GM18511 (cell line): ENCODE measurements around the gene HOATZ.
A peak's percentile ranks its signal among the peaks of the same experiment; 100 is the strongest.

Experiments
- ATAC-seq: cut with Tn5 transposase; IDR thresholded peaks from one replicate; pipeline ENCODE4 v1.9.1; 2021; ENCODE audit warnings: mild to moderate bottlenecking, moderate library complexity; ENCODE audit not compliant: unreplicated experiment

HOATZ gene

GRCh38 chr11:111521135-111521534, 6.6 kb downstream of the HOATZ start:
- ATAC-seq: no peak

DNA sequence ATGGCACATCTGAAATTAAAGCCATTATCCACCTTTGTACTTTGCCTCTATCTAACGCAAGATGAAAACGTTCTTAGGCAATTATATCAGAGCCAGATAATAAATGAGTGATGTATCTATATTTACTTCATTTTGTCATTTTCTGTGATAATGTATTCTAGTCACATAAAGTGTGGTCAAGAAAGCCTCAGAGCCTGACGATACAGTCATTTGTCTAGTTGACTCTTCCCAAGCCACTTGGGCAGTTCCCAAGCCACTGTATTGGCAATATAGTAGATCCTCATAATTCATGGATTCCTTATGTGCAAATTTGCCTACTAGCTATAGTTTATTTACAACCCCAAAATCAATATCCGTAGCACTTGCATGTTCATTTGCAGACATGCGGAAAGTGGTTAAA, 7.8 kb downstream of the HOATZ start:
- ATAC-seq: no peak

GRCh38 chr11:111523343-111523742, 8.8 kb downstream of the HOATZ start:
- no peak for ATAC-seq

DNA sequence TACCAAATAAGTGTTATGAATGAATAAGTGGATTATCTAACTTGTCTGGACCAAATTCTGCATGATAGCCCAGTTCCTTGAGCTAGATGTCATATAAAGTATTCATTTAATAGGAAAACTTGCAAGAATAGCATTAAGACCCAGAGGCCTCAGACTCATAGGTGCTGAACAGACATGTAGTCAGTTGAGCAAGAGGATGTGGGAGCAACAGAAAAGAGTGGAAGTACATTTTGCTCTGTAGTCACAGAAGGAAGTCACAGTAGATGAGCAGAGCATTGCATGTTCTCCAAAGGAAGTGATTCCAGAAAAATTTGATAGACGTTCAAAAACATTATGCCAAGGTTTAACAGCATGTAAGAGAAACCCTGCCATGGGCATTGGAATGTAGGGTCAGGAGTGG, 9.5 kb downstream of the HOATZ start:
- ATAC-seq: no peak

GRCh38 chr11:111525456-111525855, 10.9 kb downstream of the HOATZ start:
- no peak for ATAC-seq

DNA sequence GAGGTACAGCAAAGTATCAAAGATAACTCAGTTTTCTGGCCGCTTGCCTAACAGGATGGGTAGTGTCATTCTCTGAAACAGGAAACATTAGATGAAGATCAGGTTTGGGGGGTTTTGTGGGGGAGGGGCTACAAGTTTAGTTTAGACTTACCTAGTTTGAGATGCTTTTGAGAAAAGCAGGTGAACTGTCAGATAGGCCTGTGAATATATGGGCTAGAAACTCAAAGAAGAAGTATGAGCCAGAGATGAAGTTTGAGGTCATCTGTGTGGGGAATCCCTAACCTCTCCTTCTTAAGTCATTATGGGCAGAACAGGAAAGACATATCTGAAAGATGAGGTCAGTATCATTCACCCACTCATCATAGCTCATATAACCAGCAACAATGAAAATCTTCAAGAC, 11.9 kb downstream of the HOATZ start:
- peak; percentile 58 for ATAC-seq

DNA sequence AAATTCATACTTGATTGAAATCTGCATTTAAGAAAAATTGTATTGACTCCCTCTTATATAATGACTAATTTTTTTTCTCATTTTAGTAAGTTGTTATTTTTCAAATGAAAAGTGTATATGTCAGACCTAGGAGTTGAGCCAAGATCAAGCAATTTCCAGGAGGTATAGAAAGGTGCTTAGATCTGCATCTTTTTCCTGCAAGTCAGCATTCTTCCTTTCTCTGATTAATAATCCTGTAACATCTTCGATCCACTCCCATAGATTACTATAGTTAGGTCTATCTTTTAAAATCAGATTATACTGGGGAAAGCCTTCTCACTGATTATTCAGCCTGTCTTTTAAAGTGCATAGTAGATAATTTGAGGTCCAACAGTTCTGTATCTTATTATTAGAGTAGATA, 12.7 kb downstream of the HOATZ start:
- no peak for ATAC-seq

DNA sequence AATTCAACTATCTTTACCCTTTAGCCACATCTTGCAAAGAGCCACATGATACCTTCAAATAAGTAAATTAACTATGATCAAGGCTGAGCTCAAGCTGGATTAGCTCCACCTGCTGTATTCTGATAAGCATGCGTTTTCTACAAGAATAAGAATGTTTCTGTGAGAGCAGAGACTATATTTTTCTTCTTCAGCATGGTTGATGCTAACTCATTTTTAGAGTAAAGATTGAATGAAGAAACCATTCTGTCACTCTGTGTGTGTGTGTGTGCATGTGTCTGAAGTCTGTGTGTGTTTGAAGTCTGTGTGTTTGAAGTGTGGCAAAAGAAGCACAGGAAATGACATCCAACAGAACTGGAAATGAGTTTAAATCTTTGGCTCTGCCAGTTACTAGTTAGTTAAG, 14.0 kb downstream of the HOATZ start:
- ATAC-seq: no peak

GRCh38 chr11:111530091-111530490, 15.5 kb downstream of the HOATZ start:
- no peak for ATAC-seq

GRCh38 chr11:111531136-111531535, 16.6 kb downstream of the HOATZ start:
- no peak for ATAC-seq

DNA sequence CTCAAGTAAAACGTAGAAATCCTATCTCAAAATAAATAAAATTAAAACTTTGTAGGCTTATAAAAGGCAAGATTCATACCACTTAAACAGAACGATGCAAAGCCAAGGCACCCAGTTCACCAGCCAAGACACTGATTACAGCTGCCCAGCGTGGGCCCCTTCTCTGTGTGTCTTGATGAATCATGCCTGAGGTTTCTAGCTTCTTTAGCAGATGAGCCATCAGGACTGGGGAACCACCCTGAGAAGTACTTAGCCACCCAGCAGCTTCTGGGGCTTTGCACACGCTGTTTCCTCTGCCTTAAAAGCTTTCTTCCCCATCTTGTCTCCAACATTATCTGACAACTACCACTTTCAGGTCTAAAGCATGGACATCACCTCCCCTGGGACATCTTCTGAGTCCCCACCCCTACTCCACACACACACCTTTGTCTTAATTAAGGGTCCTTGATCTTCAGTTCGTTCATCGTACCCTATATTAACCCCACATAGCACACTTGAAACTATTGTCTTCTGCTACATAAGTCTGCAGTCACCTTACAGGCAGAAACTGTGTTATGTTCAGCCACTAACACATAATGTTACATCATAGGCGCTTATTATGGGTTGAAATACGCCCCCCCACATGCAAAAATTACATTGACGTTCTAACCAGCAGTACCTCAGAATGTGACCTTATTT, 17.2 kb downstream of the HOATZ start:
- ATAC-seq: peak; percentile 91

DNA sequence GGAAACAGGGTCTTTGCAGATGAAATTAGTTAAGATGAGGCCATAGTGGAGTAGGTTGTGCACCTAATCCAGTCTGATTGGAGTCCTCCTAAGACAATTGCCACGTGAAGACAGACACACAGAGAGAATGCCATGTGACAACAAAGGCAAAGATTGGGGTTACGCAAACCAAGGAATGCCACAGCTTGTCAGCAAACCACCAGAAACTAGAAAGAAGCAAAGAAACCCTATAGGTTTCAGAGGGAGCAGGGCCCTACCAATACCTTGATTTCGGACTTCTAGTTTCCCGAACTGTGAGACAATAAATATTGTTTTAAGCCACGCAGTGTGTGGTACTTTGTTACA, 17.8 kb downstream of the HOATZ start:
- no peak for ATAC-seq

DNA sequence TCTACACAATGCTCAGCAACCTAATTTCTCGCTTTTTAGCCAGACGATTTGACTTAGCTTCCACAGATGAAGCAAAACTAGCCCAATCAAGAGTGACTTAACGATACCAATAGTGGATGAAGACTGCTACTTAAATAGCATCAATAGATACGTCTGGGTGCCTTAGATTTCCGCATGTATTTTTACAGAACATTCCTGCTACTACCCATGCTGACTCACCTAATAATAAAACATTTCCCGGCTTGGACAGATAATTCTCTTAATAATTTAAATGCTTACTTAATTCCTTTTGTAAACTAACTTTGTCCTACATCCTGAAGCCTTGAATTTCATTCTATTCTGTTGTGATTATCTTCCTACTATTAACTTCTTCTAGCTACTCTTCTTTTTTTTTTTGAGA, 20.7 kb downstream of the HOATZ start:
- ATAC-seq: no peak

DNA sequence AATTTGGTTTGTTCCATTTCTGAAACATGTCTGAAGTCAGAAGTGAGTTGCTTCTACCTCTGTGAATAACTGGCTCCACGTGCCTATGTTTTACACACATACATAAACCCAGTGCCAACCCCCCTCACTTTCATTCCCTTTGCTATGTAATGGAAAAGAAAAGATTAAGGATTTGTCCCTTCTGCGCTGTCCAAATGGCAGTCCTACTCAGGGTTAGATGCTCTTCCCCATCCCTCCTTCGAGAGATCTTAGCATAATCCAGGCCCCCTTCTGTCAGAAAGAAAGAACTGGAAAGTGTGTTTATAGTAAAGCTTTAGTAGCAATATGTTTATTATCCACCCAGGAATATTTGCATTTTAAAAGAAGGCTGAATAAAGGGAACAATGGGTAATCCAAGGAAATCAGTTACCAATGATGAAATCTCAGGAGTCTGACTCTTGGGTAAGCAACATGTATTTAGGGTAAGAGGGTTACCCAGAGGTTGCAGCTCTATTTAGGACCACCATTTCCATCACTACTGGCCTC, 22.8 kb downstream of the HOATZ start:
- ATAC-seq: no peak

DNA sequence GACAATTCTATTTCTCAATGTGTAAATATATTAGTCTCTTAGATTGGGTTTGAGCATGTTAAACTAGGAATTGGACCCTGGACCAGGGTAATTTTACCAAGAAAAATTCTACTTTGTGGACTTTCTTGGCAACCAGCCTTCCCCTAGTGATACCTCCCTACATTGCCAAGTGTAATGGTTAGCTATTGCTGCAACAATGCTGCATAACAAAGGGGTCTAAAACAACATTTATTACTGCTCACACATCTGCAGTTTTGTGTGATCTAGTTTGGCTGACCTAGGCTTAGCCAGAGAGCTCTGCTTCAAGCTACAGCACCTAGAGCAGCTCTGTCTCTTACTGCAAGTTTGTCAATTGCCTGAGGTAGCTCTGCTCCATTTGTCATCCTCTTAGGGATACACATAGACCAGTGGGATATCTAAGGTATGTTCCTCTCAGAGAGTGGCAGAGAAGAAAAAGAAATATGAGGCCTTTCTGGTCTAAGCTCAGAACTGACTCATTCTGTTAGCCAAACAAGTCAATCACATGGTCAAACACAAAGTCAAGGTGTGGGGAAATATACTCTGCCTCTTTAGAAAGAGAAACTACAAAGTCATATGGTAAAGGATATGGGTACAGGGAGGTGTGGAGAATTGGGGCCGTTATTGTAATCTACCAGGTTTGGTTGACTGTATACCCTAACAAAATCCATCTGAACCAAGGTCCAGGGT, 24.0 kb downstream of the HOATZ start:
- ATAC-seq: peak; percentile 52

- ATAC-seq: no peak
Observed at GRCh38 chr11:111539426-111540113, 25.0 kb downstream of the HOATZ start.

- no peak for ATAC-seq
Observed at GRCh38 chr11:111540114-111540936, 25.7 kb downstream of the HOATZ start, which contains the start of gene LAYN. TSS of gene LAYN (plus strand) at chr11:111540720. CDS start at chr11:111540844, 124 bp downstream.

DNA sequence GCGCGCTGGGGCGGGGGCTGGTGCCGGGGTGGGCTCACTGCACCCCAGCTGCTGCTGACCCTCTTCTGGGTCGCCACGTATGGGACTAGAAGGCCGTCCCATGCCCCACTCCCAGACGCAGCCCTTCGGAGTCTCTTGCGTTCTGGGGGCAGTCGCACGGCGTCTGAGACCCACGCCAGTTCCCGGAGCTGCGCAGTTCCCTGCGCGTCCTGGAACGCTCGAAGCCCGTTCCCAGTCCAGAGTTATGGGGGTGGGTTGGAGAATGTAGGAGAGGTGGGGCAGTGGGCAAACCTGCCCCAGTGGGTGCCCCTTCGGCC, 26.3 kb downstream of the HOATZ start:
- no peak for ATAC-seq

GRCh38 chr11:111541254-111542061, 26.9 kb downstream of the HOATZ start:
- ATAC-seq: no peak

GRCh38 chr11:111542606-111543275, 28.2 kb downstream of the HOATZ start:
- ATAC-seq: no peak
